Activated gamma-delta T cell treated with Interleukin-2 at 50 U/mL for 16 hours (primary cell): ENCODE data around the gene OR6C75.
"Not testable (repeated sequence)": the region's sequence is repeated elsewhere in the genome, so short reads cannot be mapped to it uniquely, and the experiment has no call there.

Source experiments
- DNase-seq: peaks from one replicate; pipeline ENCODE4 v3.0.0-alpha.2; 2020

Gene OR6C75

DNA sequence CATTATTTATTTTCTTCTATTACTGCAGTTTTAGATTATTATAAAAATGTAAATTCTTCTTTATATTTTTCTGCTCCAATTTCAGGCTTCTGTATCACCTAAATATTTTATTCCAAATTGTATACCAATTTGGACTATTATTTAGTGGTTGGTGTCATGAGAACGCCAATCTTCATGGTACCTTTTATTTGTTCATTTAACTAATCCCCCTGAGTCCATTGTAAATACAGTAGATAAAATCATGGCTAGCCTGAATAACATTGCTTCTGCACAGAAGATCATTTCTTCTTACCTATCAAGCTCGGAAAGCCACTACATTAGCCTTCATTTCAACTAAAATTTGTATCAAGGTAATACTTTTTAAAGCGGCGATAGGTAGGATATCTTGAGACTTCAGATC, at the start of gene OR6C75:
Gene OR6C75, plus strand, starts transcription at position 301 of the 400 bp plus-strand sequence. CDS start 2,136 bp downstream, outside the sequence.
- DNase-seq, result no peak

DNA sequence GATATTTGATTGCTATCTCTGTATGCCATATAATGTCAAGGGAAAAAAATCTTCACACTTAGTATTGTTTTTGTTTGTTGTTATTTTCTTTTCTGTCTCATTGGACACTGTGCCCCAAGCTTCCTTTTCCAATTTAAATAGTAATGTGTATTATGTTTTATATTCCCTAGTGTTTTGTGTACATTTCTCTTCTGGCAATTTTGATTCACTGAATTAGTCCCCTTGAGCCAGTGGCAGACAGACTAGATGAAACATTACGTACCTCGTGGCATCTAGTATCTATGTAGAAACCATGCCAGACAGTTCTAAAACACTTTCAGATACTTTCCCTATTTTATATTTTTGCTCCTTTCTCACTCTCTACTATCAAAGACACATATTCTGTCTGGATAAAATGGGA, 48.7 kb upstream of the OR6C75 start, which contains the start of gene OR6C1:
Gene OR6C1, plus strand, starts transcription at position 301 of the 400 bp plus-strand sequence. CDS start 6,257 bp downstream, outside the sequence.
- no peak for DNase-seq

GRCh38 chr12:55320201-55320600, 42.6 kb upstream of the OR6C75 start:
- no peak for DNase-seq

GRCh38 chr12:55325801-55326200, 37.0 kb upstream of the OR6C75 start:
- DNase-seq, result not testable (repeated sequence)

DNA sequence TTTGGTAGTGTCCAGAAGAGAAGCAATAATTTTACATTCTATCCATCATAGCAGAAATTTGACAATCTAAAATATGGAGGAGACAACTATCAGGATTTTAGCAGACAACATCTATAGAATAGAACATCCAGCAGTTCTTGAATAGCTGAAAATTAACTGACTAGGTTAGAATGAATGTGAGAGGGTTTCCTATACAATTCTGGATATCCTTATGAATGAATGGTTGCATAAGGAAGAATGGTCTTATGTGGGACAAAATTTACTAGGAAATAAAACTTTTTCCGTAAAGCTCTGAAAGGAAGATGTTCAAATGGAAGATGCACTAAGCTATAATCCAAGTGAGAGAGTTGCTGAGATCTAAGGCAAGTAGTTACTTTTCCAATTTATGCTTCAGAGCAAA, 32.3 kb upstream of the OR6C75 start, which contains the start of gene OR6C3:
Gene OR6C3, plus strand, starts transcription at position 301 of the 400 bp plus-strand sequence. CDS start 955 bp downstream, outside the sequence.
- no peak for DNase-seq

- no peak for DNase-seq
Measured at GRCh38 chr12:55336002-55336401, 26.8 kb upstream of the OR6C75 start.

GRCh38 chr12:55355338-55355737, 7.4 kb upstream of the OR6C75 start:
- not testable (repeated sequence) for DNase-seq

GRCh38 chr12:55365086-55365485, 2.3 kb downstream of the OR6C75 start:
- DNase-seq, result no peak

- no peak for DNase-seq
Measured at GRCh38 chr12:55372521-55372920, 9.7 kb downstream of the OR6C75 start.

DNA sequence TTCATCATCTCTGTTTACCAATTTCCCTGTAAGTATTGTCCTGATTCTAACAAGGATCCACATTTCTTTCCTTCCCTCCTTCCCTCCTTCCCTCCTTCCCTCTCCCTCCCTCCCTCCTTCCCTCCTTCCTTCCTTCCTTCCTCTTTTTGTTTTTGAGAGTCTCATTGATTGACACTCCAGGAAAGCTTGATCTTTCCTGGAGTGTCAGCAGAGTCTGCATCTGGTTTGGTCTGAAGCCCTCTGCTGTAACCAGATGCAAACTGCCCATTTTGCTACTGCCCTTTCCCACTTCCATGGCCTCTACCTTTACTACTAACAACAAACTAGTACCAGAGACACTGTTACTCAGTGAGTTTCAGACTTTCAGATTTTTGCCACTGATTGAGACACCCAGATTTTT, 23.1 kb downstream of the OR6C75 start:
- no peak for DNase-seq

DNA sequence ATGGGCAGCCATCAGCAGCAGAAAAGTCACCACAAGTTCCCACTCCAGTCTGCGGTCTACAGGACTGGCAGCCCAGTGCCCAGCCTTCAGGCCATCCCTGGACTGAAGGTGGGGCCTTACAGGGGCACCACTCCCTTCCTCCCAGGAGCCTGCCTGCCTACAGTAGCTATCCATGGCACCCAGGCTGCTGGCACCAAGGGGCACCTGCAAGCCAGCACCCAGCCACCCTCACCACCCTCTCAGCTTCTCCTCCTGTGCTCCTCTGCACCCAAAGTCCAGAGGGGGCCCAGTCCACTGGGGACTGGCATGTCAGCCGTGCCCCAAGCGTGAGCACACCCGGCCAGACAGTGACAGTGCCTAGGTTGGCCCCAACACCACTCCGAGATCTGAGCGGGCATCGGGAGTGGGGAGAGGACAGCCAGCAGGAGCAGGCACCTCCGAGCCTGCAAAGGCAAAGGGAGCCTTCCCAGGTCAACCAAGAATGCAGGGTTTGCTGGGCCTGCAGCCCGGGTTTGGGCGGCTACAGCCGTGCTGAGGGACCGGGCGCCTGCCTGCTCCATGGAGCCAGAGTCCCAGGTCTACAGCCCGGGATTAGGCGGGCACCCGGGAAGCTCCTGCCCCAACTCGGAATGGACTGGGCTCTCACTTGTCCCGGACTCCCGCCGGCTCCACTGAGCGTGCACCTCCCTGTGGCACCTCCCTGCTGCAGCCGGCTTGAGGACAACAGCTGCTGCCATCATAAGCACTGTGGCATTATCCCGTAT, 29.4 kb downstream of the OR6C75 start:
- DNase-seq, result no peak

DNA sequence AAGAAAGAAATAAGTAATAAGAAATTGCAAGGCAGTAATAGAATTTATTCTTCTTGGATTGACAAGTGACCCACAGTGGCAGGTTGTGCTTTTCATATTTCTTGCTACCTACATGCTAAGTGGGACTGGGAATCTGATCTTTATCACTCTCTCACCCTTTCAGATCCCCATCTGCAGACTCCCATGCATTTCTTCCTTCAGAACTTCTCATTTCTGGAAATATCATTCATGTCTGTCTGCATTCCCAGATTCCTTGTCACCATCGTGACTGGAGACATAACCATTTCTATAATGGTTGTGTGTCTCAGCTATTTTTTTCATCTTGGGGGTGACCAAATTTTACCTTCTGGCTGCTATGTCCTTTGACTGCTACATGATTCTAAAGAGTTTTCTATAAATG, 33.6 kb downstream of the OR6C75 start:
- DNase-seq, result no peak

DNA sequence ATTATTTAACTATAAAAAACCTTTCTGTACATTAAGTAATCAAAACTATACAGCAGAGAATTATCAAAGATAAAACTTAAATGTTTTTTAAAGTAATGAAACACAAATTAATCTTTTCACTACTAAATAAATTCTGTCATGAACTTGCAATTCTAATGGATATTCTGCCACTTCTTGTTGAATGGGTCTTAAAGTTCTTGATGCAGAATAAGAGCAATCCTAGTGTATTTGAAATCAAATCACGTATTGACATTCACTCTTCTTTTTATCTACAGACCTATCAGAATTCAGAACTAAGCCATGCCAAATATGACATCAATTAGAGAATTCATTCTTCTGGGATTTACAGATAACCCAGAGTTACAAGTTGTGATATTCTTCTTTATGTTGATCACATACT, 37.5 kb downstream of the OR6C75 start, which contains the start of gene OR6C65:
Gene OR6C65, plus strand, starts transcription at position 301 of the 400 bp plus-strand sequence. Its CDS starts 0 bp downstream, at position 301.
- no peak for DNase-seq

DNA sequence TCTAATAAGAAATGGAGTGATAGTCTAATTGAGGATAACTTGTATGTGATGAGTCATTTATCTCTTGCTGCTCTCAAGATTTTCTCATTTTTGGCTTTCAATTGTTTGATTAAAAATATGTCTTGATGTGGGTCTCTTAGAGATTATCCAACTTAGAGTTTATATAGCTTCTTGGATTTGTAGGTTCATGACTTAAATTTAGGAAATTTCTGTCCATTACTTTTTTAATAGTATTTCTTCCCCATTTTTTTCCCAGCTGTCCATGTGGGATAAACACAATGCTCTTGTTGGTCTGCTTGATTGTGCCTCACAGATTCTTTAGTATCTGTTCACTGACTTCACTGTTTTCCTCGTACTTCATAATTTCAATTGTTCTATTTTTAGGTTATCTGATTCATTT, 45.1 kb downstream of the OR6C75 start:
- DNase-seq, result no peak

GRCh38 chr12:55409133-55409532, 46.4 kb downstream of the OR6C75 start:
- DNase-seq, result not testable (repeated sequence)

GRCh38 chr12:55412138-55412537, 49.4 kb downstream of the OR6C75 start:
- DNase-seq, result not testable (repeated sequence)

- DNase-seq, result not testable (repeated sequence)
Measured at GRCh38 chr12:55413498-55414388, 51.0 kb downstream of the OR6C75 start.

DNA sequence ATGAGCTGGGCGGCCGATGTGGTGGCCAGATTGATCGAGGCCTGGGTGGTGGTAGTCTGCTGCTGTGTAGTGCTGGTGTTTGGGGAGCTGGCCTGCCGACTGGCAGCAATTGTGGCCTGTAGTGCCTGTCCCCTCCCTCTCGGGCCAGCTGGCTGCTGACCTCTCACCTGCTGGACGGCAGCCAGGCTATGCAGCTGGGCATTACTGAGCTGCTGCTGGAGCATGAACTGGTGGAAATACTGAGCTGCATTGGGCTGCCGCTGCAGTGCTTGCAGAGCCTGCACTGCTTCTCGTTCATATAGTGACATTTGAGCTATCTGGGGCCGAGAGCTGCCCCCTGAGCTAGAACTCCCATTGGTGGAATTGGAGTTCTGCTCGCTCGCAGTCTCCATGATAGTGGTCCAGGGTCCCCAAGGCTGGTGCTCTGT, 51.6 kb downstream of the OR6C75 start:
- DNase-seq, result not testable (repeated sequence)

DNA sequence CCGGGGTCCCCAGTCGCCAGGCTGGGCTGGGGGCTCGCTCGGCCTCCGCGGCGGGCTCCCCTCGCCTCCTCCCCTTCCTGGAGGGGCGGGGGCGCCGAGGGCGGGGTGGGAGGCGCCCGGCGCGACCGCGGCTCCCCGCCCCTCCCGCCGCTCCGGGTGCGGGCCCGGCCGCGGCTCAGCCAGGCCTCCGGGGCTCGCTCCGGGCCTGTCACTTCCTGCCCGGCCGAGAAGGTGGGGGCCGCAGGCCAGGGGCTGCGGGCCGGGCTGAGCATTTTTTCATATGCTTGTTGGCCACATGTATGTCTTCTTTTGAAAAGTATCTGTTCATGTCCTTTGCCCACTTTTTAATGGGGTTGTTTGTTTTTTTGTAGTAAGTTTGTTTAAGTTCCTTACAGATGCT, 52.1 kb downstream of the OR6C75 start:
- not testable (repeated sequence) for DNase-seq

DNA sequence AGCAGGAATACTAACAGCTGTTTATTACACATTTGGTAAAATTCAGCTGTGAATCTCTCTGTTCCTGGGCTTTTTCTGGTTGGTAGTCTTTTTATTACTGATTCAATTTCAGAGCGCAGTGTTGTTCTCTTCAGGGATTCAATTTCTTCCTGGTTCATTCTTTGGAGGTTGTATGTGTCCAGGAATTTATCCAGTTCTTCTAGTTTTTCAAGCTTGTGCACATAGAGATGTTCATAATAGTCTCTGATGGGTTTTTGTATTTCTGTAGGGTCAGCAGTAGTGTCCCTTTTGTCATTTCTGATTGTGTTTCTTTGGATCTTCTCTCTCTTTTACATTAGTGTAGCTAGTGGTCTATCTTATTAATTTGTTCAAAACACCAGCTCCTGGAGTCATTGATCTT, 54.2 kb downstream of the OR6C75 start:
- DNase-seq, result no peak
